Measurements from ENCODE around the gene PSME4. TPM values are rescaled to one million over a fixed set of nuclear protein-coding genes. Genes with fewer than 3 reads are reported as not detected.
"Not testable (repeated sequence)": the region's sequence is repeated elsewhere in the genome, so short reads cannot be mapped to it uniquely, and the experiment has no call there.

Gene PSME4
- polyA plus RNA-seq, 1 donor from 2014 or later: 23.4 TPM

GRCh38 chr2:53843595-53843994 lies 127.2 kb downstream of the PSME4 start:
- H3K4me2 ChIP-seq (ENCODE audit: low read length): no peak overlapping the region

DNA sequence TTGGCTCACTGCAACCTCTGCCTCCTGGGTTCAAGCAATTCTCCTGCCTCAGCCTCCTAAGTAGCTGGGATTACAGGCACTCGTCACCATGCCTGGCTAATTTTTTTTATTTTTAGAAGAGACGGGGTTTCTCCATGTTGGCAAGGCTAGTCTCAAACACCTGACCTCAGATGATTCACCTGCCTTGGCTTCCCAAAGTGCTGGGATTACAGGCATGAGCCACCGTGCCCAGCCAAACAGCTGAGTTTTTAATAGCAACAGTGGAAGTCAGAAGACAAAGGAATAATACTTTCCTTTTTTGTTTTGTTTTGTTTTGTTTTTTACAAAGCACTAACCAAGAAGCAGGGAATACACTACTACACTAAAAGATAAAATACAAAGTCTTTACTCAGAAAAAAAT lies 127.9 kb downstream of the PSME4 start:
- Histone ChIP-seq H3K27ac (ENCODE audit: low read length) (no peak overlapping the region), H3K27me3 (ENCODE audit: insufficient read depth, low read depth, low read length) (no peaks in the 10 kb centered on the region), H2AFZ (ENCODE audit: low read depth, low read length) (no peak overlapping the region), H3K36me3 (ENCODE audit: insufficient read depth, low read length) (no peaks in the 10 kb centered on the region), H3F3A (ENCODE audit: insufficient read depth, low read length, poor library complexity, severe bottlenecking) (no peaks in the 10 kb centered on the region), H3K9ac (ENCODE audit: low read length) (no peak overlapping the region), H3K4me2 (ENCODE audit: low read length) (no peak overlapping the region), H4K20me1 (ENCODE audit: insufficient read depth) (no peaks in the 10 kb centered on the region), H3K9me2 (ENCODE audit: insufficient read depth, low read length) (no peaks in the 10 kb centered on the region), H3K4me3 (ENCODE audit: low read length) (no peak overlapping the region), H3K79me2 (replicated peaks; ENCODE audit: insufficient read depth, low read length) (no peaks in the 10 kb centered on the region), H3K9me3 (ENCODE audit: low read length) (no peaks in the 10 kb centered on the region)
- no peak for TF ChIP-seq REST (IDR thresholded peaks at IDR 0.05; ENCODE audit: borderline replicate concordance)
- no peak for TF ChIP-seq MXI1 (conservative IDR thresholded peaks at IDR 0.05; ENCODE audit: poor library complexity, severe bottlenecking)
- TF ChIP-seq EP300 (conservative IDR thresholded peaks at IDR 0.05; ENCODE audit: poor library complexity, severe bottlenecking): no peak
- no peak for TF ChIP-seq POLR2AphosphoS5 (IDR thresholded peaks at IDR 0.05)
- no peak for TF ChIP-seq SMC3 (conservative IDR thresholded peaks at IDR 0.05; ENCODE audit: poor library complexity)
- TF ChIP-seq EZH2 (IDR thresholded peaks at IDR 0.05; ENCODE audit: borderline replicate concordance, insufficient read depth, low read length, poor library complexity, severe bottlenecking): no peak
- TF ChIP-seq TAF1 (IDR thresholded peaks at IDR 0.05; ENCODE audit: low read depth): no peak
- TF ChIP-seq, protein P1, sequence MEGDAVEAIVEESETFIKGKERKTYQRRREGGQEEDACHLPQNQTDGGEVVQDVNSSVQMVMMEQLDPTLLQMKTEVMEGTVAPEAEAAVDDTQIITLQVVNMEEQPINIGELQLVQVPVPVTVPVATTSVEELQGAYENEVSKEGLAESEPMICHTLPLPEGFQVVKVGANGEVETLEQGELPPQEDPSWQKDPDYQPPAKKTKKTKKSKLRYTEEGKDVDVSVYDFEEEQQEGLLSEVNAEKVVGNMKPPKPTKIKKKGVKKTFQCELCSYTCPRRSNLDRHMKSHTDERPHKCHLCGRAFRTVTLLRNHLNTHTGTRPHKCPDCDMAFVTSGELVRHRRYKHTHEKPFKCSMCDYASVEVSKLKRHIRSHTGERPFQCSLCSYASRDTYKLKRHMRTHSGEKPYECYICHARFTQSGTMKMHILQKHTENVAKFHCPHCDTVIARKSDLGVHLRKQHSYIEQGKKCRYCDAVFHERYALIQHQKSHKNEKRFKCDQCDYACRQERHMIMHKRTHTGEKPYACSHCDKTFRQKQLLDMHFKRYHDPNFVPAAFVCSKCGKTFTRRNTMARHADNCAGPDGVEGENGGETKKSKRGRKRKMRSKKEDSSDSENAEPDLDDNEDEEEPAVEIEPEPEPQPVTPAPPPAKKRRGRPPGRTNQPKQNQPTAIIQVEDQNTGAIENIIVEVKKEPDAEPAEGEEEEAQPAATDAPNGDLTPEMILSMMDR (IDR thresholded peaks at IDR 0.05; ENCODE audit: poor library complexity, severe bottlenecking): no peak
- no peak for TF ChIP-seq RAD21 (conservative IDR thresholded peaks at IDR 0.05)

More at GRCh38 chr2:53843595-53843994, 127.2 kb downstream of the PSME4 start:
- H3K4me3 ChIP-seq (ENCODE audit: low read length): no peak overlapping the region
- no peaks in the 10 kb centered on the region for H3K79me2 ChIP-seq (replicated peaks; ENCODE audit: insufficient read depth, low read length)
- no peaks in the 10 kb centered on the region for H4K20me1 ChIP-seq (ENCODE audit: insufficient read depth)
- no peak overlapping the region for H3K27ac ChIP-seq (ENCODE audit: low read length)
- TF ChIP-seq REST (IDR thresholded peaks at IDR 0.05; ENCODE audit: borderline replicate concordance) (no peak), MXI1 (conservative IDR thresholded peaks at IDR 0.05; ENCODE audit: poor library complexity, severe bottlenecking) (no peak)
- TF ChIP-seq, protein P1 (IDR thresholded peaks at IDR 0.05; ENCODE audit: poor library complexity, severe bottlenecking): no peak
- no peak overlapping the region for H2AFZ ChIP-seq (ENCODE audit: low read depth, low read length)
- H3K9me3 ChIP-seq (ENCODE audit: low read length): no peaks in the 10 kb centered on the region
- H3K27me3 ChIP-seq (ENCODE audit: insufficient read depth, low read depth, low read length): no peaks in the 10 kb centered on the region
- H3F3A ChIP-seq (ENCODE audit: insufficient read depth, low read length, poor library complexity, severe bottlenecking): no peaks in the 10 kb centered on the region
- no peaks in the 10 kb centered on the region for H3K9me2 ChIP-seq (ENCODE audit: insufficient read depth, low read length)
- H3K9ac ChIP-seq (ENCODE audit: low read length): no peak overlapping the region
- H3K36me3 ChIP-seq (ENCODE audit: insufficient read depth, low read length): no peaks in the 10 kb centered on the region

- H3K27ac ChIP-seq (ENCODE audit: low read length); H2AFZ ChIP-seq (ENCODE audit: low read depth, low read length); H3K27me3 ChIP-seq (ENCODE audit: insufficient read depth, low read depth, low read length); H4K20me1 ChIP-seq (ENCODE audit: insufficient read depth); H3K4me2 ChIP-seq (ENCODE audit: low read length); H3K4me3 ChIP-seq (ENCODE audit: low read length); H3F3A ChIP-seq (ENCODE audit: insufficient read depth, low read length, poor library complexity, severe bottlenecking); H3K9me2 ChIP-seq (ENCODE audit: insufficient read depth, low read length); H3K79me2 ChIP-seq (replicated peaks; ENCODE audit: insufficient read depth, low read length); H3K9ac ChIP-seq (ENCODE audit: low read length); H3K36me3 ChIP-seq (ENCODE audit: insufficient read depth, low read length); H3K9me3 ChIP-seq (ENCODE audit: low read length): not testable (repeated sequence)
These were observed 129.1 kb downstream of the PSME4 start for GRCh38 chr2:53841651-53842050.

Measured in neural cell (in vitro differentiated cells).